HEK293T (cell line): Measurements from ENCODE around the gene PTX4.

Experiments
- CTCF ChIA-PET: fragments of 350-600 bp; formaldehyde crosslinking; extraction: SDS; loops from one replicate; lab custom pipeline; 2021; ENCODE audit warnings: antibody characterized with exemption, inconsistent platforms; lab: Yijun Ruan, JAX
- POLR2A ChIA-PET: fragments of 350-600 bp; formaldehyde crosslinking; extraction: SDS; loops from one replicate; lab custom pipeline; 2020; ENCODE audit warnings: antibody characterized with exemption, inconsistent platforms; lab: Yijun Ruan, JAX
- DNase-seq: peaks from one replicate; pipeline ENCODE4 v3.0.0; 2012; ENCODE audit warnings: mixed read lengths; ENCODE audit errors: extremely low spot score
- ARNT ChIP-seq: fragments of 450-650 bp; IDR thresholded peaks from 2 replicates; pipeline ENCODE4 v1.6.1; 2017; ENCODE audit warnings: mild to moderate bottlenecking
- BHLHE40 ChIP-seq: fragments of 450-650 bp; IDR thresholded peaks from 2 replicates; pipeline ENCODE4 v1.6.1; 2016; ENCODE audit warnings: mild to moderate bottlenecking, moderate library complexity, borderline replicate concordance
- CTBP1 ChIP-seq: fragments of 450-650 bp; IDR thresholded peaks from 2 replicates; pipeline ENCODE4 v1.6.1; 2016; ENCODE audit warnings: borderline replicate concordance
- ELF4 ChIP-seq: fragments of 450-650 bp; IDR thresholded peaks from 2 replicates; pipeline ENCODE4 v1.6.1; 2017; ENCODE audit warnings: antibody characterized with exemption
- FOXA1 ChIP-seq: fragments of 450-650 bp; IDR thresholded peaks from 2 replicates; pipeline ENCODE4 v1.6.1; 2016; ENCODE audit warnings: mild to moderate bottlenecking
- FOXK2 ChIP-seq: fragments of 450-650 bp; IDR thresholded peaks from 2 replicates; pipeline ENCODE4 v1.6.1; 2016; ENCODE audit warnings: mild to moderate bottlenecking
- FOXM1 ChIP-seq: fragments of 450-650 bp; IDR thresholded peaks from 2 replicates; pipeline ENCODE4 v1.6.1; 2017; ENCODE audit warnings: mild to moderate bottlenecking, borderline replicate concordance
- HDGF ChIP-seq: fragments of 450-650 bp; IDR thresholded peaks from 2 replicates; pipeline ENCODE4 v1.6.1; 2017; ENCODE audit warnings: antibody characterized with exemption, borderline replicate concordance
- L3MBTL2 ChIP-seq: fragments of 450-650 bp; conservative IDR thresholded peaks from 2 replicates; pipeline ENCODE4 v1.6.1; 2016; ENCODE audit warnings: mild to moderate bottlenecking
- LEF1 ChIP-seq: fragments of 450-650 bp; IDR thresholded peaks from 2 replicates; pipeline ENCODE4 v1.6.1; 2017; ENCODE audit warnings: mild to moderate bottlenecking, borderline replicate concordance
- NFRKB ChIP-seq: fragments of 450-650 bp; IDR thresholded peaks from 2 replicates; pipeline ENCODE4 v1.6.1; 2016; ENCODE audit warnings: mild to moderate bottlenecking, moderate library complexity
- SP1 ChIP-seq: fragments of 450-650 bp; IDR thresholded peaks from 2 replicates; pipeline ENCODE4 v1.6.1; 2017
- SUZ12 ChIP-seq: fragments of 450-650 bp; IDR thresholded peaks from 2 replicates; pipeline ENCODE4 v1.6.1; 2016; ENCODE audit warnings: mild to moderate bottlenecking
- TARDBP ChIP-seq: fragments of 450-650 bp; IDR thresholded peaks from 2 replicates; pipeline ENCODE4 v1.6.1; 2016
- ZNF384 ChIP-seq: fragments of 450-650 bp; IDR thresholded peaks from 2 replicates; pipeline ENCODE4 v1.6.1; 2016
- TF ChIP-seq, protein P1 (sequence below): fragments of 450-650 bp; IDR thresholded peaks from 2 replicates; pipeline ENCODE4 v1.6.1; 2016

The PTX4 gene

DNA sequence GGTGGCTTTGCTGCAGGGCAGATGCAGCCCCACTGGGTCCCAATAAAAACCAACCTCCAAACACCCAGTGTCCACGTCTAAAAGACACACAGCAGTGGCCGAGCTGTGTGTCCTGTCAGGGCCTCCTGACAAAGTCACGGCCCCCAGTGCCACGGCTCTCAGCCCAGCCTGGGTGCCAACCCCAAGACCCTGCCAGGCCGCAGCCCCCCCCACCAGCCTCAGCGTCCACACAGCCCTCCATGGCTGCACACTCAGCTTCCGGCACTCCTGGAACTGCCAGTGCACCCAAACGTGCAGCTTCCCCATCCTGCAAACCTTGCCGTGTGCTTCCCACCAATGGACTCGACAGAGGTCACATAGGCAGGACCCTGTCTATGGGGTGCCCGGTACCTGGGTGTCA lies 40.8 kb downstream of the PTX4 start:
- CTCF ChIA-PET, result no interaction called here
- POLR2A ChIA-PET, result no interaction called here
- no peak for DNase-seq
- TF ChIP-seq BHLHE40 (no peak), ELF4 (no peak), FOXK2 (no peak), CTBP1 (no peak), FOXM1 (no peak), SUZ12 (no peak), ARNT (no peak), HDGF (no peak), NFRKB (no peak), TARDBP (no peak), L3MBTL2 (no peak), FOXA1 (no peak), ZNF384 (no peak)
- TF ChIP-seq, protein P1, sequence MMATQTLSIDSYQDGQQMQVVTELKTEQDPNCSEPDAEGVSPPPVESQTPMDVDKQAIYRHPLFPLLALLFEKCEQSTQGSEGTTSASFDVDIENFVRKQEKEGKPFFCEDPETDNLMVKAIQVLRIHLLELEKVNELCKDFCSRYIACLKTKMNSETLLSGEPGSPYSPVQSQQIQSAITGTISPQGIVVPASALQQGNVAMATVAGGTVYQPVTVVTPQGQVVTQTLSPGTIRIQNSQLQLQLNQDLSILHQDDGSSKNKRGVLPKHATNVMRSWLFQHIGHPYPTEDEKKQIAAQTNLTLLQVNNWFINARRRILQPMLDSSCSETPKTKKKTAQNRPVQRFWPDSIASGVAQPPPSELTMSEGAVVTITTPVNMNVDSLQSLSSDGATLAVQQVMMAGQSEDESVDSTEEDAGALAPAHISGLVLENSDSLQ, result no peak

GRCh38 chr16:1446296-1447080 lies 42.3 kb downstream of the PTX4 start:
- TF ChIP-seq TARDBP (no peak), ELF4 (no peak), FOXA1 (no peak), SP1 (no peak)
- no peak for DNase-seq
- ChIA-PET CTCF (no interaction called here), POLR2A (interaction anchor here (0.7 kb wide), 1 partner anchor 26 kb away, joined by 3 read pairs; the partner anchor contains the start of gene UQCC4)

- TF ChIP-seq L3MBTL2 (no peak), ZNF384 (no peak), FOXK2 (no peak), ELF4 (no peak), SP1 (no peak), BHLHE40 (no peak), FOXM1 (no peak), ARNT (no peak), NFRKB (no peak), SUZ12 (no peak), HDGF (no peak), TARDBP (no peak), CTBP1 (no peak), FOXA1 (no peak), LEF1 (no peak)
- TF ChIP-seq, protein P1, result no peak
- ChIA-PET POLR2A (interaction anchor here (0.7 kb wide), 1 partner anchor 25 kb away, joined by 3 read pairs; the partner anchor contains the start of gene UQCC4), CTCF (no interaction called here)
- DNase-seq, result no peak
These were observed 43.1 kb downstream of the PTX4 start for GRCh38 chr16:1445518-1446203.

DNA sequence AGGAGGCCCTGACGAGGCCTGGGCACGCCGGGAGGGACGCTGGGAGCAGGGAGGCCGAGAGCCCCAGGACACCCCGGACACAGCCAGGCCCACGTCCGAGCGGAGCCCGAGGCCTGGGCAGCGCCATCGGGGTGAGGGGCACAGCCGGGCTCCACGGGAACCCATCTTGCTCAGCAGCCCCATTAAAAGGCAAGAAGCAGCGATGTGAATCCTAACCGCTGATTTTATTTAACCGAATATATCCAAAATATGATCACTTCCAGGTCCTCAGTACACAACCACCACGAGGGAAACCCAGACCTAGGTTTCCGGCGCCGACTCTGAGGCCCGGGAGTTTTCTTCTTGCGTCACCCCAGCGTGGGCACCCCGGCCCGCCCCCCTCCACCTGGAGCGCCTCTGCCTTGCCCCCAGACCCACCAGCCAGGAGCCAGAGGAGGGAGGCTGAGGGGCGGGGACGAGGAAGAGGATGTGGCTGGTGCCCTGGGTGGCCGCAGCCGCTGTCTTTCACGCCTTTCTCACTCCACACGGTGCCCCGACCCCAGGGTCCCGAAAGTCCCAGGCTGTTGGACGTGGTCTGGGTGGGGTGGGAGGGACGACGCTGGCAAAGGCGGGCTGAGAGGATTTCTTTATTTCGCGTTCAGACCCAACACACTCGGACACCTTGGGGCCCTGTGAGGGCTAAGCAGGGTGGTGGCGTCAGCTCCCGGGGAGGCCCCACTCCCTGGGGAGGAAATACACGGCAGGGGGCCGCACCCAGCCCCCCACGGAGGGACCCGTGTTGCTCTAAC lies 43.8 kb downstream of the PTX4 start:
- POLR2A ChIA-PET, result no interaction called here
- DNase-seq, result no peak
- TF ChIP-seq ZNF384 (no peak), L3MBTL2 (no peak), FOXM1 (no peak), ARNT (no peak), NFRKB (no peak), CTBP1 (no peak), BHLHE40 (no peak), FOXK2 (no peak), LEF1 (no peak), FOXA1 (no peak)
- CTCF ChIA-PET, result no interaction called here

- DNase-seq, result no peak
- POLR2A ChIA-PET, result no interaction called here
- CTCF ChIA-PET, result no interaction called here
- TF ChIP-seq FOXM1 (no peak), FOXA1 (no peak)
These were observed 44.6 kb downstream of the PTX4 start, which contains the start of gene CCDC154 for GRCh38 chr16:1443980-1444729. Gene CCDC154 (minus strand): TSS chr16:1444556. CDS start chr16:1444322, 234 bp downstream.

DNA sequence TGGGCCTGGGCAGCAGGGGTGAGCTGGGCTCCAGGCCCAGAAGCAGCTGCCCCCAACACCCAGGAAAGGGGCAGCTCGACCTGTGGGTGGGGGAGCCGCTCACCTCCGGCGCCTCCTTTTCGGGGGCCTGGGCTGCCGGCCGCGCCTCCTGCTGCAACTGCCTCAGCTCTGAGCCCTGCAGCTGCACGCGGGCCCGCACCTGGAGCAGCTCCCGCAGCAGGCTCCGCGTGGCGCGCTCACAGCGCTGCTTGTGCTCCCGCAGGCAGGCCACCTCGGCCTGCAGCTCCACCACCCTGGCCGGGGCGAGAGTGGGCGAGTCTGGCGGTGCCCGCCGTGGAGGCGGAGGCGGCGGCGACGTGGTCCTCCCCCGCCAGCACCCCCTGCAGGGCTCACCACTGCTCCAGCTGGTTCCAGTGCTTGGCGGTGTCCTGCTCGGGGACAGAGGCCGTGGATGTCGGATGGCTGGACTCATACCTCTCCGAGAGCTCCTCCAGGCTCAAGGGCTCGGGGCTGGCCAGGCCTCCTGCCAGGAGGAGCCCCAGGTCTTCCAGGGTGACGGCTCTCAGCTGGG lies 45.3 kb downstream of the PTX4 start:
- CTCF ChIA-PET, result no interaction called here
- TF ChIP-seq HDGF, result no peak
- TF ChIP-seq NFRKB, result no peak
- TF ChIP-seq CTBP1, result no peak
- no peak for TF ChIP-seq ELF4
- TF ChIP-seq BHLHE40, result no peak
- TF ChIP-seq L3MBTL2, result no peak
- TF ChIP-seq FOXM1, result no peak
- TF ChIP-seq FOXA1, result no peak
- no peak for TF ChIP-seq SUZ12
- no peak for TF ChIP-seq LEF1
- TF ChIP-seq TARDBP, result no peak
- no peak for TF ChIP-seq ARNT
- TF ChIP-seq, protein P1, result no peak
- TF ChIP-seq FOXK2, result no peak
- TF ChIP-seq ZNF384, result no peak
- TF ChIP-seq SP1, result no peak
- no peak for DNase-seq
- POLR2A ChIA-PET, result no interaction called here
